ENCODE results near the gene DHH. TPM values are rescaled to one million over a fixed set of nuclear protein-coding genes. Genes with fewer than 3 reads are reported as not detected.

Gene DHH
- total and polyA plus RNA-seq, 9 of the 15 experiments (the other 6 are each of a cell fraction or from before 2014, with no cell fraction given), result 0.07 to 2.6 (median 0.54) TPM

GRCh38 chr12:49144384-49144783 lies 49.8 kb upstream of the DHH start:
- POLR2A ChIA-PET, result interaction anchor here (0.6 to 10.5 kb wide), 6 partner anchors 13 to 1247 kb away, joined by 3 to 151 read pairs (median 4); partner anchors contain the start of gene TUBA1B
- intact Hi-C loops (cut with micrococcal nuclease), result no loop called here
- in situ Hi-C loops (cut with MboI), result loop anchor here (5.0 kb wide), 1 partner anchor 88 kb away; no protein-coding TSS in a partner anchor
- H3K79me2 ChIP-seq (ENCODE audit: control insufficient read depth, insufficient read depth, low read length), result no peaks in the 10 kb centered on the region
- no peaks in the 10 kb centered on the region for H4K20me1 ChIP-seq (replicated peaks; ENCODE audit: control insufficient read depth, insufficient read depth, low read length)
- BruUV-seq (replicated peaks), result no TSS peak
- H2AFZ ChIP-seq (ENCODE audit: low read depth, low read length), result no peak overlapping the region
- H3K27ac ChIP-seq (ENCODE audit: extremely low read depth, low read depth, low read length), result no peak overlapping the region
- peaks cover 0 to 4% of the 10 kb centered on the region in 2 experiments; a peak in 2 of 5 replicates for H3K4me1 ChIP-seq (replicated peaks in 1 of 2; ENCODE audit: control insufficient read depth in 2 of 2, insufficient read depth in 2 of 2, low read length in 2 of 2)
- H3K9ac ChIP-seq (ENCODE audit: insufficient read depth in 1 of 2, low read depth in 2 of 2, low read length in 2 of 2), result no peak overlapping the region
- ATAC-seq (peak; percentile 71), DNase-seq (ENCODE audit: extremely low read depth in 1 of 4, low spot score in 3 of 4) (peak in 1 of 4 experiments; percentile 20), FAIRE-seq (peak; percentile 70)
- H3K36me3 ChIP-seq (ENCODE audit: control insufficient read depth, insufficient read depth, low read length), result no peaks in the 10 kb centered on the region
- H3K4me2 ChIP-seq (ENCODE audit: insufficient read depth, low read length), result no peak overlapping the region
- CTCF ChIA-PET (ENCODE audit: low intra/inter-chr PET ratio), result no interaction called here
- no peak for TF ChIP-seq ILK (tag; IDR thresholded peaks at IDR 0.05; ENCODE audit: borderline replicate concordance, low read depth)
- no peak for TF ChIP-seq NCOA1 (IDR thresholded peaks at IDR 0.05; ENCODE audit: low read depth)
- peak; percentile 71 for TF ChIP-seq CBFA2T3 (IDR thresholded peaks at IDR 0.05)
- no peak for TF ChIP-seq ZNF696 (CRISPR knock-in tag; conservative IDR thresholded peaks at IDR 0.05)
- TF ChIP-seq DPF2 (IDR thresholded peaks at IDR 0.05), result 0 out of 2 replicates have a peak, but pooled peaks have one; percentile 8
- TF ChIP-seq CBFA2T2 (conservative IDR thresholded peaks at IDR 0.05), result peak; percentile 38
- peak; percentile 23; the same call in 1 of the 2 replicates for TF ChIP-seq TAL1 (IDR thresholded peaks at IDR 0.05)
- 0 out of 2 replicates have a peak, but pooled peaks have one; percentile 13 for TF ChIP-seq SMARCA4 (IDR thresholded peaks at IDR 0.05)
- no peak for TF ChIP-seq MCM7 (IDR thresholded peaks at IDR 0.05)
- TF ChIP-seq ZNF41 (CRISPR knock-in tag; conservative IDR thresholded peaks at IDR 0.05), result no peak
- no peak for TF ChIP-seq ZFP30 (CRISPR knock-in tag; IDR thresholded peaks at IDR 0.05; ENCODE audit: borderline replicate concordance)
- TF ChIP-seq E4F1 (CRISPR knock-in tag; IDR thresholded peaks at IDR 0.05; ENCODE audit: borderline replicate concordance), result no peak
- TF ChIP-seq TCF3 (CRISPR knock-in tag; IDR thresholded peaks at IDR 0.05), result peak; percentile 33
- peak; percentile 30; the same call in 1 of the 2 replicates for TF ChIP-seq ZNF384 (IDR thresholded peaks at IDR 0.05; ENCODE audit: low read depth, low read length)
- no peak for TF ChIP-seq USF2 (CRISPR knock-in tag; IDR thresholded peaks at IDR 0.05)
- peak in 1 of 2 experiments; percentile 14; a peak in 1 of 4 replicates for TF ChIP-seq FOXK2 (conservative IDR thresholded peaks at IDR 0.05 in 1 of 2, IDR thresholded peaks at IDR 0.05 in 1 of 2; ENCODE audit: low read depth in 2 of 2)
- no peaks in the 10 kb centered on the region for H3K9me1 ChIP-seq (ENCODE audit: control insufficient read depth, insufficient read depth, low read length)
- 14% methylated on average over 2 of the region's 2 CpGs for WGBS (ENCODE audit: insufficient coverage, low coverage, missing lambda C conversion rate)
- H3K4me3 ChIP-seq, result no peak overlapping the region
- no peaks in the 10 kb centered on the region for H3K27me3 ChIP-seq (ENCODE audit: control insufficient read depth in 2 of 2, insufficient read depth in 2 of 2, low read length in 2 of 2)
- H3K9me3 ChIP-seq (replicated peaks; ENCODE audit: control insufficient read depth, insufficient read depth, low read depth, low read length), result no peaks in the 10 kb centered on the region
